GM12878 (cell line): ENCODE results near the gene MROH2B. TPM values are rescaled to one million over a fixed set of nuclear protein-coding genes. Genes with fewer than 3 reads are reported as not detected.

Experiments used
- BACH1 ChIP-seq: fragments of 450-650 bp; IDR thresholded peaks from 2 replicates; pipeline ENCODE4 v1.6.1; 2017; ENCODE audit warnings: mild to moderate bottlenecking, borderline replicate concordance
- BCLAF1 ChIP-seq: fragments of 450-650 bp; IDR thresholded peaks from 2 replicates; pipeline ENCODE4 v1.6.1; 2017; ENCODE audit warnings: antibody characterized with exemption, mild to moderate bottlenecking, moderate library complexity
- CHD2 ChIP-seq: IDR thresholded peaks from 2 replicates; pipeline ENCODE4 v1.6.1; 2011; ENCODE audit warnings: low read depth, low read length, improper control_type of control experiment, borderline replicate concordance
- IRF3 ChIP-seq: fragments of 450-650 bp; IDR thresholded peaks from 2 replicates; pipeline ENCODE4 v1.6.1; 2014; ENCODE audit warnings: mild to moderate bottlenecking
- PAX5 ChIP-seq: IDR thresholded peaks from 2 replicates; pipeline ENCODE4 v1.6.1; 2011; ENCODE audit warnings: low read depth, low read length, borderline replicate concordance
- PBX3 ChIP-seq: IDR thresholded peaks from 2 replicates; pipeline ENCODE4 v1.6.1; 2011; ENCODE audit warnings: mild to moderate bottlenecking, low read depth, low read length, moderate library complexity; ENCODE audit not compliant: insufficient replicate concordance
- POLR2AphosphoS2 ChIP-seq: IDR thresholded peaks from 2 replicates; pipeline ENCODE4 v1.6.1; 2011; ENCODE audit warnings: low read depth, mild to moderate bottlenecking, low read length, improper control_type of control experiment, moderate library complexity
- SRF ChIP-seq, 2 experiments: IDR thresholded peaks; 2 replicates each; pipeline ENCODE4 v1.6.1; 2011; ENCODE audit warnings: low read depth in 2 of 2, low read length in 2 of 2, mild to moderate bottlenecking in 1 of 2, moderate library complexity in 1 of 2
- polyA plus RNA-seq, 11 experiments: library from polyadenylated mRNA; depleted of rRNA in 4 of 11; unstranded in 6 of 11; stranded (reverse) in 5 of 11; fragments of >200 nt; fragmentation: Nextera tagmentation in 4 of 11; fragmentation: Illumina TruSeq in 1 of 11; extraction: Ambion mirVana in 4 of 11; extraction: Trizol in 1 of 11; gene quantifications; 1 replicate in 1 of 11; 2 replicates in 10 of 11; pipeline versions ENCODE4 v1.2.1 to v1.2.3, GENCODE V29; 2011 to 2016; ENCODE audit warnings: inconsistent platforms in 2 of 11, missing spikeins in 2 of 11, low read depth in 1 of 11
- total RNA-seq, 4 experiments: library from RNA; depleted of rRNA in 3 of 4; stranded (reverse); fragments of >200 nt in 3 of 4; fragmentation: Illumina TruSeq in 1 of 4; extraction: Trizol in 1 of 4; gene quantifications; 2 replicates each; pipeline versions ENCODE4 v1.2.1 to v1.2.3, GENCODE V29; 2013 to 2021

The MROH2B gene
- total and polyA plus RNA-seq, 10 of the 15 experiments (the other 5 are each of a cell fraction or from before 2014, with no cell fraction given): not detected

- TF ChIP-seq BCLAF1 (no peak), BACH1 (no peak), SRF (IDR thresholded peaks at IDR 0.05; ENCODE audit: low read depth in 2 of 2, low read length in 2 of 2) (no peak), PBX3 (no peak), CHD2 (no peak), PAX5 (no peak), POLR2AphosphoS2 (no peak), IRF3 (no peak)
These were observed 24.4 kb upstream of the MROH2B start (continued) for GRCh38 chr5:41095324-41096101.
